Measurements from ENCODE around the gene PRPSAP2. TPM values are rescaled to one million over a fixed set of nuclear protein-coding genes. Genes with fewer than 3 reads are reported as not detected.
A peak's percentile ranks its signal among the peaks of the same experiment; 100 is the strongest.

Gene PRPSAP2
- total RNA-seq, 1 donor from 2014 or later = 43.0 TPM

GRCh38 chr17:18851201-18851600 lies 6.7 kb upstream of the PRPSAP2 start:
- Histone ChIP-seq H3K27me3 (ENCODE audit: control insufficient read depth, insufficient read depth, low read length) (no peaks in the 10 kb centered on the region), H3K4me3 (ENCODE audit: low read depth, low read length) (no peak overlapping the region), H3K36me3 (ENCODE audit: control insufficient read depth, insufficient read depth, low read length) (no peaks in the 10 kb centered on the region)
- DNase-seq (ENCODE audit: low read depth) = no peak
- TF ChIP-seq CTCF (IDR thresholded peaks at IDR 0.05; ENCODE audit: insufficient read depth, low read length, poor library complexity, severe bottlenecking) = no peak

GRCh38 chr17:18854956-18855355 lies 3.0 kb upstream of the PRPSAP2 start:
- H3K4me3 ChIP-seq (ENCODE audit: low read depth, low read length) = no peak overlapping the region
- no peaks in the 10 kb centered on the region for H3K27me3 ChIP-seq (ENCODE audit: control insufficient read depth, insufficient read depth, low read length)
- H3K36me3 ChIP-seq (ENCODE audit: control insufficient read depth, insufficient read depth, low read length) = no peaks in the 10 kb centered on the region
- no peak for DNase-seq (ENCODE audit: low read depth)
- no peak for TF ChIP-seq CTCF (IDR thresholded peaks at IDR 0.05; ENCODE audit: insufficient read depth, low read length, poor library complexity, severe bottlenecking)

GRCh38 chr17:18855831-18856569 lies 1.9 kb upstream of the PRPSAP2 start:
- DNase-seq (ENCODE audit: low read depth) = peak; percentile 82
- Histone ChIP-seq H3K27me3 (ENCODE audit: control insufficient read depth, insufficient read depth, low read length) (no peaks in the 10 kb centered on the region), H3K36me3 (ENCODE audit: control insufficient read depth, insufficient read depth, low read length) (no peaks in the 10 kb centered on the region), H3K4me3 (ENCODE audit: low read depth, low read length) (peak overlapping the region; percentile 43)
- TF ChIP-seq CTCF (IDR thresholded peaks at IDR 0.05; ENCODE audit: insufficient read depth, low read length, poor library complexity, severe bottlenecking) = no peak

- Histone ChIP-seq H3K4me3 (ENCODE audit: low read depth, low read length) (peak overlapping the region; percentile 43), H3K36me3 (ENCODE audit: control insufficient read depth, insufficient read depth, low read length) (no peaks in the 10 kb centered on the region), H3K27me3 (ENCODE audit: control insufficient read depth, insufficient read depth, low read length) (no peaks in the 10 kb centered on the region)
- DNase-seq (ENCODE audit: low read depth) = no peak
- no peak for TF ChIP-seq CTCF (IDR thresholded peaks at IDR 0.05; ENCODE audit: insufficient read depth, low read length, poor library complexity, severe bottlenecking)
Measured at GRCh38 chr17:18856570-18856915, 1.4 kb upstream of the PRPSAP2 start.

GRCh38 chr17:18858567-18859245 lies 775 bp downstream of the PRPSAP2 start:
- no peak for TF ChIP-seq CTCF (IDR thresholded peaks at IDR 0.05; ENCODE audit: insufficient read depth, low read length, poor library complexity, severe bottlenecking)
- no peak for DNase-seq (ENCODE audit: low read depth)
- H3K4me3 ChIP-seq (ENCODE audit: low read depth, low read length) = peak overlapping the region; percentile 77
- no peaks in the 10 kb centered on the region for H3K36me3 ChIP-seq (ENCODE audit: control insufficient read depth, insufficient read depth, low read length)
- no peaks in the 10 kb centered on the region for H3K27me3 ChIP-seq (ENCODE audit: control insufficient read depth, insufficient read depth, low read length)
